PC-3 (cell line): ENCODE results near the gene BTBD19. TPM values are rescaled to one million over a fixed set of nuclear protein-coding genes. Genes with fewer than 3 reads are reported as not detected.

Source experiments
- ATAC-seq: fragments of 200-7000 bp; cut with Tn5 transposase; 2 replicates; pipeline ENCODE4 v1.9.1; 2020; ENCODE audit warnings: mild to moderate bottlenecking, moderate library complexity
- BruUV-seq: library from RNA; stranded (reverse); fragments of 400-500 nt; replicated peaks from 2 replicates; lab custom pipeline; 2021; lab: Mats Ljungman, UMichigan
- CTCF ChIA-PET: fragments of 300-600 bp; sonication (Branson Sonifier 250); formaldehyde crosslinking; loops from one replicate; lab custom pipeline; 2022; ENCODE audit warnings: antibody characterized with exemption; lab: Charles Lee
- POLR2A ChIA-PET: fragments of 300-600 bp; sonication (Branson Sonifier 250); formaldehyde crosslinking; loops from one replicate; lab custom pipeline; 2022; ENCODE audit warnings: antibody characterized with exemption; ENCODE audit not compliant: unreplicated experiment; lab: Charles Lee
- DNase-seq: peaks from one replicate; pipeline ENCODE4 v3.0.0-alpha.2; 2015
- H2AFZ ChIP-seq: fragments of 300-600 bp; sonication (generic); 2 replicates; pipeline ENCODE4 v1.6.0; 2016; ENCODE audit warnings: antibody characterized with exemption, low read length
- H3F3A ChIP-seq: fragments of 300-600 bp; sonication (generic); one replicate; pipeline ENCODE4 v1.6.0; 2017; ENCODE audit warnings: antibody characterized with exemption, low read length, control low read depth, mild to moderate bottlenecking; ENCODE audit not compliant: unreplicated experiment
- H3K27ac ChIP-seq: fragments of 300-600 bp; sonication (generic); 2 replicates; pipeline ENCODE4 v1.5.1; 2016; ENCODE audit warnings: mild to moderate bottlenecking, low read length
- H3K27me3 ChIP-seq: fragments of 300-600 bp; sonication (generic); 2 replicates; pipeline ENCODE4 v1.6.1; 2016; ENCODE audit warnings: low read length, mixed read lengths
- H3K36me3 ChIP-seq: fragments of 300-600 bp; sonication (generic); 2 replicates; pipeline ENCODE4 v1.6.1; 2016; ENCODE audit warnings: low read depth, mixed run types, low read length, mixed read lengths
- H3K4me1 ChIP-seq: fragments of 300-600 bp; sonication (generic); 2 replicates; pipeline ENCODE4 v1.5.1; 2016; ENCODE audit warnings: low read length; ENCODE audit not compliant: insufficient read depth
- H3K4me2 ChIP-seq: fragments of 300-600 bp; sonication (generic); 2 replicates; pipeline ENCODE4 v1.6.0; 2016; ENCODE audit warnings: low read length
- H3K4me3 ChIP-seq: fragments of 300-600 bp; sonication (generic); 2 replicates; pipeline ENCODE4 v1.5.1; 2016; ENCODE audit warnings: mild to moderate bottlenecking, low read length, mixed read lengths
- H3K79me2 ChIP-seq: fragments of 300-600 bp; sonication (generic); 2 replicates; pipeline ENCODE4 v1.6.1; 2017; ENCODE audit warnings: low read length, mixed read lengths
- H3K9ac ChIP-seq: fragments of 300-600 bp; sonication (generic); 2 replicates; pipeline ENCODE4 v1.6.0; 2016; ENCODE audit warnings: mild to moderate bottlenecking, low read length
- H3K9me2 ChIP-seq: fragments of 300-600 bp; sonication (generic); replicated peaks from 2 replicates; pipeline ENCODE4 v1.6.1; 2016; ENCODE audit warnings: mixed run types, low read length, mixed read lengths
- H3K9me3 ChIP-seq: fragments of 300-600 bp; sonication (generic); 2 replicates; pipeline ENCODE4 v1.6.1; 2016; ENCODE audit warnings: low read length, mixed read lengths
- H4K20me1 ChIP-seq: fragments of 300-600 bp; sonication (generic); 2 replicates; pipeline ENCODE4 v1.6.1; 2016; ENCODE audit warnings: low read length, mixed read lengths
- CTCF ChIP-seq: fragments of 300-600 bp; sonication (generic); conservative IDR thresholded peaks from 2 replicates; pipeline ENCODE4 v1.5.1; 2017; ENCODE audit warnings: antibody characterized with exemption, low read depth, mild to moderate bottlenecking, low read length
- EZH2 ChIP-seq: fragments of 300-600 bp; sonication (generic); IDR thresholded peaks from one replicate; pipeline ENCODE4 v1.6.1; 2017; ENCODE audit warnings: antibody characterized with exemption, mild to moderate bottlenecking, low read length; ENCODE audit not compliant: unreplicated experiment
- EZH2phosphoT487 ChIP-seq: fragments of 300-600 bp; sonication (generic); IDR thresholded peaks from 2 replicates; pipeline ENCODE4 v1.6.1; 2018; ENCODE audit warnings: mild to moderate bottlenecking, antibody characterized with exemption, low read length, borderline replicate concordance
- intact Hi-C: fragments of 100-400 bp; cut with micrococcal nuclease; formaldehyde crosslinking; loops from 2 replicates; pipeline ENCODE4 v1.9.0; 2023
- total RNA-seq: library from RNA; depleted of rRNA; stranded (reverse); fragments of >200 nt; gene quantifications from 2 replicates; pipeline ENCODE4 v1.2.3, GENCODE V29; 2014

The BTBD19 gene
- total RNA-seq, 1 experiment from 2014 or later = 0.58 TPM

DNA sequence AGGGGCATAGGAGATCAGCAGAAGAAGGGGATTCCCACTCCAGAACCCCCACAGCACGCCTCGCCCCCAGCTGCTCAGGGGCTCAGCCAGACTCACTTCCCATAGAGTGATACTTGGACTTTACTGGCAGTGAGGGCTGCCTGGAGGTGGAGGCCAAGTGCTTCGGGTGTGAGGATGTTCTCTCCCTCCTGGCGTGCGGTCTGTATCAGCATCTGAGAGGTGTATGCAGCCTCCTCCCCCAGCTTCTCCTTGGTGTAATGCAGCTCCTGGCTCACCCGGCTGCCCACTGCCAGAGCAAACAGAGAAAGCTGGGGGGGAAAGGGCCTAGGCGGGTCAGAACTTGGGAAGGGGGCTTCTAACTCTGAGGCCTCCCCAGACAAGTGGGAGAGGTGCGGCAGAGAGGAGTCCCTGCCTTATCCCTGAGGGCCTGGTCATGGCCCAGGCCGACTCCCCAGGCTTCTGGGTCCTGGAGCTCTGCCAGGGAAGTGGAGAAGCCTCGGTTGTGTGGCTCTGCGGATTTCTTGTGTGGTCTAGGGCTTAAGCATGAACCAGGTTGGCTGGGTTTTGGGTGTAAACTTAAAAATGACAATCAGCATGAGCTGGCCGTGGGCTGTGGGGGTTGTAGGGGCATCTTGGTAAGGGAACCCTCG lies 23.9 kb downstream of the BTBD19 start:
- H3K9ac ChIP-seq = no peak overlapping the region
- no peaks in the 10 kb centered on the region for H3K9me3 ChIP-seq
- no peak for ATAC-seq
- no peak overlapping the region for H3K4me3 ChIP-seq
- no peaks in the 10 kb centered on the region for H3F3A ChIP-seq
- H3K27ac ChIP-seq = no peak overlapping the region
- BruUV-seq = no TSS peak
- H4K20me1 ChIP-seq = no peaks in the 10 kb centered on the region
- H3K9me2 ChIP-seq = no peaks in the 10 kb centered on the region
- CTCF ChIA-PET = no interaction called here
- intact Hi-C loops = loop anchor here (10.0 kb wide), 1 partner anchor 93 kb away; no protein-coding TSS in a partner anchor
- H3K36me3 ChIP-seq = no peaks in the 10 kb centered on the region
- H3K79me2 ChIP-seq = no peaks in the 10 kb centered on the region
- H3K4me1 ChIP-seq = no peaks in the 10 kb centered on the region
- H3K27me3 ChIP-seq = no peaks in the 10 kb centered on the region
- H3K4me2 ChIP-seq = no peak overlapping the region
- POLR2A ChIA-PET = no interaction called here
- TF ChIP-seq EZH2phosphoT487 (no peak), EZH2 (no peak), CTCF (no peak)
- DNase-seq = no peak
- H2AFZ ChIP-seq = no peak overlapping the region

DNA sequence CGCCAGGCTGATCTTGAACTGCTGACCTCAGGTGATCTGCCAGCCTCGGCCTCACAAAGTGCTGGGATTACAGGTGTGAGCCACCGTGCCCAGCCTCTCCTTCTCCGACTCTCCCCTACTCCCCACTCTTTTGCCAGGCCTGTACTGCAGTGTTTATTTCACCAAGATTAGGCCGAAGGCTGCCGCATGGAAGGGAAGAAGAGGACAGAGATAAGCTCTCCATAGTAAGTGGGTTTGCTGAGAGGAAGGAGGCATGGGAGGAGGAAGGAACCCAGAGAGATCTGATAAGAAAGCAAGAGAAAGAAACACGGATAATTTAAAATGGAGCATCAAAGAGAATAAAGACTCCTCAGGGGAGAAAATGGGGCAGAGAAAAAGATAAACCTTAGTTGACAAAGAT lies 26.0 kb downstream of the BTBD19 start:
- no peak overlapping the region for H3K4me3 ChIP-seq
- ChIA-PET POLR2A (no interaction called here), CTCF (no interaction called here)
- H3K4me1 ChIP-seq = no peaks in the 10 kb centered on the region
- intact Hi-C loops = loop anchor here (10.0 kb wide), 1 partner anchor 90 kb away; no protein-coding TSS in a partner anchor
- no peak overlapping the region for H2AFZ ChIP-seq
- no peaks in the 10 kb centered on the region for H4K20me1 ChIP-seq
- H3K27ac ChIP-seq = no peak overlapping the region
- BruUV-seq = no TSS peak
- no peak overlapping the region for H3K4me2 ChIP-seq
- H3K79me2 ChIP-seq = no peaks in the 10 kb centered on the region
- no peak overlapping the region for H3K9ac ChIP-seq
- TF ChIP-seq CTCF (no peak), EZH2 (no peak), EZH2phosphoT487 (no peak)
- H3K9me2 ChIP-seq = no peaks in the 10 kb centered on the region
- H3K36me3 ChIP-seq = no peaks in the 10 kb centered on the region
- H3K9me3 ChIP-seq = no peaks in the 10 kb centered on the region
- no peaks in the 10 kb centered on the region for H3F3A ChIP-seq
- no peak for DNase-seq
- H3K27me3 ChIP-seq = no peaks in the 10 kb centered on the region
- ATAC-seq = no peak
